NCI-H1930 (cell line): ENCODE results near the gene NPHS1.

ENCODE experiments used
- DNase-seq, 2 experiments: peaks; one replicate each; lab custom pipeline; 2025; lab: John Stamatoyannopoulos, UW

Gene NPHS1

DNA sequence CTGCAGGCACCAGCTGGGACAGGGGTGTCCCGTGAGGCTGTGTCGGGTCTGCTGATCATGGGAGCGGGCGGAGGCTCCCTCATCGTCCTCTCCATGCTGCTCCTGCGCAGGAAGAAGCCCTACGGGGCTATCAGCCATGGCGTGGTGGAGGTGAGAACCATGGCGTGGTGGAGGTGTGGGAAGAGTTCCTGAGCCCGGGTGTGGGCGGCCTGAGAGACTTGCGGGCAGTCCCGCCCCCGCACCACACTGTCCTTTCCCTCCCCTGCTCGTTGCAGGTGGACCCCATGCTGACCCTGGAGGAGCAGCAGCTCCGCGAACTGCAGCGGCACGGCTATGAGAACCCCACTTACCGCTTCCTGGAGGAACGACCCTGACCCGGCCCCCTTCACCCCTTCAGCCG lies 26.8 kb upstream of the NPHS1 start:
- DNase-seq: no peak

DNA sequence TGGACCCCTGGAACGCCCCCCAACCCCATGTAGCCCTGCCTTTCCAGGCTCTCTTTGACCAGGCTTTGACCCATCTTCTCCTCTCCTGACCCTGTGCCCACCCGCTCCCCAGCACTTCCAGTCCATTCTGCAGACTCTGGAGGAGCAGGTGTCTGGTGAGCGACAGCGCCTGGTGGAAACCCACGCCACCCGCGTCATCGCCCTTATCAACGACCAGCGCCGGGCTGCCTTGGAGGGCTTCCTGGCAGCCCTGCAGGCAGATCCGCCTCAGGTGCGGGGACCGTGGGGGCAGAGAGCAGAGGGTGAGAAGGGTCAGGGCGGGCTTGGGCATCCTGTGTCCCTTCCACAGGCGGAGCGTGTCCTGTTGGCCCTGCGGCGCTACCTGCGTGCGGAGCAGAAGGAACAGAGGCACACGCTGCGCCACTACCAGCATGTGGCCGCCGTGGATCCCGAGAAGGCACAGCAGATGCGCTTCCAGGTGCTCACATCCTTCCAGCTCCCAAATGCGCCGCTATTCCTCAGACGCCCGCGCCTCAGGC lies 22.2 kb upstream of the NPHS1 start:
- no peak for DNase-seq

GRCh38 chr19:35872180-35872579 lies 19.9 kb upstream of the NPHS1 start:
- no peak for DNase-seq

- DNase-seq: no peak
Measured at GRCh38 chr19:35871611-35872010, 19.3 kb upstream of the NPHS1 start.

GRCh38 chr19:35870798-35871197 lies 18.5 kb upstream of the NPHS1 start:
- no peak for DNase-seq

DNA sequence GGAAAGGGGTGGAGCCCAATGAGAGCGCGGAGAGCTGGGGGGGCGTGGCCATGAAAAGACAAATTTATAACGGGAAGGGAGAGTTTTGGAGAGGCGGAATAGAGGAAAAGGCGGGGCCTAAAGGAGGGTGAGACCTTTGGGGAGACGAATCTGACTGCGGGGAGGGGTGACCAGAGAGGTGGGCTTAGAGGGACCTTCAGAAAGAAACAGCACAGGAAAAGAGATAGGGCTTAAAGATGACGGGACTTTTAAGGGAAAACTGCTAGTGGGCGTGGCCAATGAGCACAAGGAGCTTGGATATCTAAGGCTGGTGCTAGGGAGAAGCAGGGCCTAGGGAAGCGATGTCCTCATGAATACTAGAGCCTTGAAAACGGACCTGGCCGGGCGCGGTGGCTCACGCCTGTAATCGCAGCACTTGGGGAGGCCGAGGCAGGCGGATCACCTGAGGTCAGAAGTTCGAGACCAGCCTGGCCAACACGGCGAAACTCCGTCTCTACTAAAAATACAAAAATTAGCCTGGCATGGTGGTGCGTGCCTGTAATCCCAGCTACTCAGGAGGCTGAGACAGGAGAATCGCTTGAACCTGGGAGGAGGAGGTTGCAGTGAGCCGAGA lies 17.9 kb upstream of the NPHS1 start:
- DNase-seq: peak; percentile 51 to 65

DNA sequence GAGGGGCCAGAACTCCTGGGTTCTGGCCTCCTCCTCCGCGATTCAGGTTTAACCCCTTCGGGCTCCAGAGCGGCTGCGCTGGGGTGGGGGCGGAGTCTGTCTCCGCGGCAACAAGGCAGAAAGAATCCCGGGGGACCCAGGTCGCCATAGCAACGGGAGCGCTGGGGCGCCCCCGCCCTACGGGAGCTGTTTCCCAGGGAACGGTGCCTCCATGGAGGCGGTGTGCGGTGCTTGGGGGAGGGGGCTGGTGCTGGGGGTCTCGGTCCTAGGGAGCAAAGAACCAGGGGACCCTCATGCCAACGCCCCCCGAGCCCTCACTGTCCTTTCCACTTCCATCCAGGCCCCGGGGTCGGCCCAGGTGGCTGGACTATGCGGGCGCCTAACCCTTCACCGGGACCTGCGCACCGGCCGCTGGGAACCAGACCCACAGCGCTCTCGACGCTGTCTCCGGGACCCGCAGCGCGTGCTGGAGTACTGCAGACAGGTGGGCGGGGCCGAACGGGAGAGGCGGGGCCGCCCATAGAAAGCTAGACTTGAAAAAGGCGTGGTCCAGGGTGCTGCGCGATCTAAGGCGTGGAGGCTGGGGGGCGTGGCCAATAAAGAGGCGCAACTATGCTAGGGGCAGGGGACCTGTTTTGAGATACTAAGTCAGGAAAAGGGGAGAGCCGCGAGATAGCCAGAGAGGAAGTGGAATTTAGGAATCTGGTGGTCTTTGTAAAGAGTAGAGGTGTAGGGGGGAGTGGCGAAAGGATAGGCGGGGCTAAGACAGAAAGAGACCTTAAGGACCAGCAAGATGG lies 17.2 kb upstream of the NPHS1 start:
- peak; percentile 92 to 97 for DNase-seq

DNA sequence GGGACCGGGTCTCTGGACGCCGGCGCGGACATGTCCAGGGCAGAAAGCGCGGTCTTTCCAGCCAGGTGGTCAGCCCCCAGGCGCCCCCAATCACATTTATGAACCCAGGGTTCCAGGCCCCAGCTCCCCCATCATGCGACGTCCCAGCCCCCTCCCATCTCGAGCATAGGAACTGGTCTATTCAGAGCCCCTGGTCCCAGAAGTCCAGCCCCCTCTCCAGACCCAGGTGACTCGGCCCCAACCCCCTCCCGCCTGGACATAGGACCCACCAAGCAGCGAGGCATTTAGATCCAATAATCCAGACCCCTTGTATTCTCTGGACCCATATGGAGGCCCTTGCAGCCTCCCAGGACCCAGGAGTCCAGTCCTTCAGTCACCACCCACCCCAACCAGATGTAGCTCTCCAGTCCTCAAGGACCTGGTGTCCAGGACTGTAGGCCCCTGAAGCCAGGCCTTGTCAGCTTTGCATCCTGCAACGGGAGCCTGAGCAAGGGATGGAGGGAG lies 16.6 kb upstream of the NPHS1 start:
- DNase-seq: no peak

DNA sequence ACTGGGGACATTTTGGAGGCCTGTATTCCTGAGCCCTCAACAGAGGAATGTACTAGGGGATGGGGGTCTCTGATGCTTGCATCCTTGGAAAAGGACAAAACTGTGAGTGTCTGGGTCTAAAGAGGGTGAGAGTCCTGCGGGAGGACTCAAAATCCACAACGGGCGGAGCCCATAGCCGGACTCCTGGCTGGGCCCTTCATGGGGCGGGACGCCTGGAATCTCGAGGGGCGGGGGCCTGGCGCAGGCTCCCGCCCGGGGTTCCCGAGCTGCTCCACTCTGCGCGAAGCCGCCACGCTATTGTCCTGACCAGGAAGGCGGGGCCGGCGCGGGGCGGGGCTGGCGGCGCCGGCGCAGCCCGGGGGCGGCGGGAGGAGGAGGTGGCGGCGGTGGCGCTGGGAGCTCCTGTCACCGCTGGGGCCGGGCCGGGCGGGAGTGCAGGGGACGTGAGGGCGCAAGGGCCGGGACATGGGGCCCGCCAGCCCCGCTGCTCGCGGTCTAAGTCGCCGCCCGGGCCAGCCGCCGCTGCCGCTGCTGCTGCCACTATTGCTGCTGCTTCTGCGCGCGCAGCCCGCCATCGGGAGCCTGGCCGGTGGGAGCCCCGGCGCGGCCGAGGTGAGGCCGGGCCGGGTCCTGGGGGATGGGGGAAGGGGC lies 16.0 kb upstream of the NPHS1 start, which contains the start of gene APLP1:
APLP1 (plus strand) TSS at position 403 of the 651 bp plus-strand sequence; CDS start at position 466, 63 bp downstream.
- DNase-seq: peak; percentile 79 to 85

DNA sequence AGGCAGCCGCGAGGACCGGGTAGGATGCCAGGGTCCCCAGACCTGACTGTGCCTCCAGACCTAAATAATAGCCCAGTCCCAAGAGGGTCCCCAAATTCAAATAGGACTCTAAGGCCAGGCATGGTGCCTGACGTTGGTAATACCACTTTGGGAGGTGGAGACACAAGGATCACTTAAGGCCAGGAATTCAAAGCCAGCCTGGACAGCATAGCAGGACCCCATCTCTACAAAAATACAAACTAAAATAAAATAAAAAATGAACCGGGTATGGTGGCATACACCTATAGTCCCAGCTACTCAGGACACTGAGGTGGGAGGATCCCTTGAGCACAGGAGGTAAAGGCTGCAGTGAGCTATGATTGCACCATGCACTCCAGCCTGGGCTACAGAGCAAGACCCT lies 10.7 kb upstream of the NPHS1 start:
- no peak for DNase-seq

DNA sequence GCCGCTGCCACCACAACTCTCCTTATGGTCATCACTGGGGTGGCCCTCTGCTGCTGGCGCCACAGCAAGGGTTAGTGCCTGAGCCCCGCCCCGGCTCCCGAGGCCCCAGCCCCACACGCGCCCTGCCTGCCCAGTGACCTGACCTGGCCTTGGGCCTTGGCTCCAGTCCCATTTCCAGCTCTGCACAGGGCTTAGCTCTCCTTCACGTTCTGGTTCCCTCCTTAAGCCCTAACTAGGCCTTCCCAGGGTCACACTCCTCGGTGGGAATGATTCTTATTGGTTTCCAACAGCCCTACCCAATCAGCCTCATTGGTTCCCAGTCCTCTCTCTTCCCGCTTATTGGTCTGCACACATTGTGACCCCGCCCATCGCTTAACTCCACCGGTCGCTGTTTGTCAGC lies 10.2 kb upstream of the NPHS1 start:
- DNase-seq: no peak

GRCh38 chr19:35861640-35862160 lies 9.4 kb upstream of the NPHS1 start:
- DNase-seq: no peak

- DNase-seq: no peak
Measured at GRCh38 chr19:35860818-35861639, 8.7 kb upstream of the NPHS1 start.

- DNase-seq: no peak
Measured at GRCh38 chr19:35860436-35860817, 8.1 kb upstream of the NPHS1 start.

DNA sequence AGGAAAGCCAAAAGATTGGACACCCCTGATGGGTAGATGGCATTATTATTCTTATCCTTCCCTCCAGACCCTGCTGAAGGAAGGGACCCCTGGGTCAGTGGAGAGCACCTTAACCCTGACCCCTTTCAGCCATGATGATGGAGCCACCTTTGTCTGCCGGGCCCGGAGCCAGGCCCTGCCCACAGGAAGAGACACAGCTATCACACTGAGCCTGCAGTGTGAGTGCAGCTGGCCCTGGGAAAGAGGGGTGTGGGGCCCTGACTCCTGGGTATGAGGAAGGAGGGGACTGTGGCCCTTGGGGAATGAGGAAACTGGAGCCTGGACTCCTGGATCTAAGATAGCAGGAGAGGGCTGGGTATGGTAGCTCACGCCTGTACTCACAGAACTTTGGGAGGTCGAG lies 7.1 kb upstream of the NPHS1 start:
- DNase-seq: no peak

- no peak for DNase-seq
Measured at GRCh38 chr19:35858311-35858710, 6.0 kb upstream of the NPHS1 start.

GRCh38 chr19:35856546-35857149 lies 4.3 kb upstream of the NPHS1 start, which contains the start of gene KIRREL2:
Gene KIRREL2, plus strand, starts transcription at chr19:35856911. Its CDS starts 209 bp downstream, at chr19:35857120.
- no peak for DNase-seq

DNA sequence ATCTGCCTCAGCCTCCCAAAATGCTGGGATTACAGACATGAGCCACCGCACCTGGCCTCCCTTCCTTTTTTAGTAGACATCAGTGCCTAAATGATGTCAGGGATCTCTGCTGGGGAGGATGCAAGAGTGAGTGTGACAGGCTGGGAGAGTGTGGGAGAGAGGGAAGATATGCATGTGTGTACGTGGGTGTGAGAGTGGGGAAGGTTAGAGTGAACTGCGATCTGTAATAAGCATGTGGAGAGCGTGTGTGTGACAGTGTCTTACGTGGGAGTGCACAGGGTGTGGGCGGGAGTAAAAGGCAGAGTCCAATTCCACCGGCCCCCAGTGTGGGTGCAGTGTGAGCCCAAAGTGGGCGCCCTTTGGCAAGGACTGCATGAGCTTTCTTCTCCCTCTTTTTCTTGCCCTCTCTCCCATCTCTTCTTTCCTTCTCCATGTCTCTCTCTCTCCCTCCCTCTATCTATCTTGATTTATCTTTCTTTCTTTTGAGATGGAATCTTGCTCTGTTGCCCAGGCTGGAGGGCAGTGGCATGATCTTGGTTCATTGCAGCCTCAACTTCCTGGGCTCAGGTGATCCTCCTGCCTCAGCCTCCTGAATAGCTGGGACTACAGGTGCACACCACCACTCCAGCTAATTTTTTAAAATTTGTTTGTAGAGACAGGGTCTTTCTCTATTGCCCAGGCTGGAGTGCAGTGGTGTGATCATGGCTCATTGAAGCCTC lies 893 bp upstream of the NPHS1 start:
- DNase-seq: no peak

DNA sequence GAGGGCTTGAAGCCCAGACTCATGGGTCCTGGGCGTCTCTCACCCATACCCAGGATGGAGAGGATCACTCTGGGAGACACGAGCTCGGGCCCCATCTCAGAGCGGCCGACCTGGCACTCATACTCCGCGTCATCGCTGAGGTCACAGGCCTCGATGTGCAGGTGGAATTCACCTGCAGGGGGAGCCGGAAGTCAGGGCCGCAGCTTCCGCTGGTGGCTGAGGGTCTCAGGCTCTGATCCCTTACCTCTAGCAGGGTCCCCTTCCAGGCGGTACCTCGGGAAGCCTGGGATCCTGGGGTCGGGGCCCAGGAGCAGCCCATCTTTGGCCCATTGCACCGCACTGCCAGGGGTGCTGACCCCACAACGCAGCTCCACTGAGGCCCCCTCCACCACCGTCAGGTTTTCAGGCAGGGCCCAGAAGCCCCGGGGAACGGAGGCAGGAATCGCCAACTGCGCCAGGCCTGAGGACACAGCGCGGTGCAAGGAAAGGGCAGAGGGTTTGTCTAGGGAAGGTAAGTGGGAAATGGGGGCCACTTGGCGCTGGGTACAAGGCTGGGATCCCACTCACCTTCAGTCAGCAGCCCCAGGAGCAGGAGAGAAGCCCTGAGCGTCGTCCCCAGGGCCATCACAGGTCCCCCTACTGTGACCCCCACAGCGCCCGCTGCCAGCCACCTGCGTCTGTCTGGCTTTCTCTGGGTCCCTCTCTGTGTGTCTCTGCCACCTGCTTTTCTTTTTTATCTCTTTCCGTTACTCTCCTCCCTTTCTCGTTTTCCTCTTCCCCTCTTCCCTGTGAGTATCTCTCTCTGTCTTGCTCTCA lies 883 bp downstream of the NPHS1 start:
- DNase-seq: peak; percentile 35 to 47
